GM19468 (cell line): ENCODE measurements around the gene SLC1A2.

Source experiments
- ATAC-seq: cut with Tn5 transposase; IDR thresholded peaks from one replicate; pipeline ENCODE4 v1.9.1; 2021; ENCODE audit warnings: mild to moderate bottlenecking, moderate library complexity, moderate number of reproducible peaks; ENCODE audit not compliant: unreplicated experiment; ENCODE audit errors: extremely low read depth

SLC1A2 gene

GRCh38 chr11:35211952-35212351 is 207.4 kb downstream of the SLC1A2 start:
- ATAC-seq, result no peak

GRCh38 chr11:35210876-35211546 is 208.3 kb downstream of the SLC1A2 start:
- no peak for ATAC-seq

GRCh38 chr11:35208795-35209194 is 210.6 kb downstream of the SLC1A2 start:
- ATAC-seq, result no peak

- ATAC-seq, result no peak
Measured at GRCh38 chr11:35207471-35208403, 211.6 kb downstream of the SLC1A2 start.

- ATAC-seq, result no peak
Measured at GRCh38 chr11:35206616-35207015, 212.7 kb downstream of the SLC1A2 start.

- no peak for ATAC-seq
Measured at GRCh38 chr11:35204614-35205013, 214.7 kb downstream of the SLC1A2 start.
